GM18870 (cell line): ENCODE results near the gene TNFRSF1A.
"Not testable (repeated sequence)": the region's sequence is repeated elsewhere in the genome, so short reads cannot be mapped to it uniquely, and the experiment has no call there.

Experiments
- ATAC-seq: cut with Tn5 transposase; IDR thresholded peaks from one replicate; pipeline ENCODE4 v1.9.1; 2021; ENCODE audit warnings: moderate library complexity; ENCODE audit not compliant: unreplicated experiment

The TNFRSF1A gene

GRCh38 chr12:6338536-6338935, 3.3 kb downstream of the TNFRSF1A start:
- not testable (repeated sequence) for ATAC-seq

GRCh38 chr12:6337958-6338433, 3.9 kb downstream of the TNFRSF1A start:
- no peak for ATAC-seq

- no peak for ATAC-seq
Observed at GRCh38 chr12:6336889-6337853, 4.7 kb downstream of the TNFRSF1A start.

DNA sequence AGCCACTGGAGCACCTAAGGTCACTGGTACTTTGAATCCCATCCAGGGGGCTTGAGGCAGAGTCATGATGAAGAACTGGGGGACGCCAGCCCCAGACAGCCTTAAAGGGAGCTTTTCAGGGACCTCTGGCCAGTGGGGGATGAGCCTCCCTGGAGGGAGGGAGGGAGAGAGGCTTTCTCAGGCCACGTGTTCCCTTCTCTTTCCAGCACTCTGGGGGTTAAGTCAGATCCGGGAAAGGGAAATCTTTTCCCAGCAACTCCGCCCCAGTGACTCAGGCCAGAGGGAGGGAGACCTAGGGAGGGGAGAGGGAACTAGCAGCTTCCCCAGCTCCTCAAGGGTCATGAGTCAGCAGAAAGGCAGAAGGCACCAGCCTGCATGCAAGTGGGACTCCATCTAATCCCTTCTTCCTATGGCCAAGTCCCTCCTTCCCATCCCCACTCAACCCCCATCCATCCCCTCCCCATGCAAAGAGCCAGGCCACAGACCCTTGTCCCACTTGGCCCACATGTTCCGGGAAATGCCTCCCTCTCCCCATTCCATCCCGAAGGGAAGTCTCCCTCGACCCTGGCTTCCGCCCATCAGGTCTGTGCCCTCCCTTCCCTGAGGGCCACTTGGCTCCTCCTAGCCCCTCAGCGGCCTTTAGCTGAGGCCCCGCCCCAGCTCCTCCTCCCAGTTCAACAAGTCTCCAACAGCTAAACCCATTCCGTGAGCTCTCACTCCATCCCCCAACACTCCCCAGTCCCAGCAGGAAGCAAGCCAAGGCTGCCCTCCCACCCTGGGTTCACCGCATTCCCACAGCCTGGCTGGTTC, 5.6 kb downstream of the TNFRSF1A start:
- ATAC-seq = no peak

DNA sequence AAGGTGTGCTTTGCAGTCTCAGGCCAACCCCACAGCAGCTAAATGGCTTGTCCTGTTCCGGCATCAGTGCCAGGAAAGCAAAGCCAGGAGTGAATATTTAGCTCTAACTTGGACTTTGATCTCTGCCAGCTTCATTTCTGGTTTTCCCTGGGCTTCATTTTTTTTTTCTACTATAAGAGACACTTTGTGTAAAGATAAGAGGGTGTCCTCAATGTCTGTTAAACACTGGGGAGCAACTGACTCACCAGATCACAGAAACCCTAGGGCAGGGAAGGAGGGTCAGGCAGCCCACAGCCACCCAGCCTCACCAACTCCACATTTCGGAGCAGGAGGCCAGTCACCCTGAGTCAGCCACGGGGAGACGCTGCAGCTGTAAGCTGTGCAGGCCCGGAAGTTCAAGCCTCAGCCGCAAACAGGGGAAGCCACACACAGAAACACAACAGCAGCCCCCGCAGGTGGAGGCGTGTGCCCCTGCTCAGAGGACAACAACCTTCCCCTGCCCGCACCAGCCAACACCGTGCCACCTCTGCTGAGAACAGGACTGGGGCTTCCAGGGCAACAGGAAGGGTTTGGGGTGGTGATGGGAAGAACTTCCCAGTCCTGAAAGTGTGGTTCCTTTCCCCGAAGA, 6.3 kb downstream of the TNFRSF1A start:
- no peak for ATAC-seq

DNA sequence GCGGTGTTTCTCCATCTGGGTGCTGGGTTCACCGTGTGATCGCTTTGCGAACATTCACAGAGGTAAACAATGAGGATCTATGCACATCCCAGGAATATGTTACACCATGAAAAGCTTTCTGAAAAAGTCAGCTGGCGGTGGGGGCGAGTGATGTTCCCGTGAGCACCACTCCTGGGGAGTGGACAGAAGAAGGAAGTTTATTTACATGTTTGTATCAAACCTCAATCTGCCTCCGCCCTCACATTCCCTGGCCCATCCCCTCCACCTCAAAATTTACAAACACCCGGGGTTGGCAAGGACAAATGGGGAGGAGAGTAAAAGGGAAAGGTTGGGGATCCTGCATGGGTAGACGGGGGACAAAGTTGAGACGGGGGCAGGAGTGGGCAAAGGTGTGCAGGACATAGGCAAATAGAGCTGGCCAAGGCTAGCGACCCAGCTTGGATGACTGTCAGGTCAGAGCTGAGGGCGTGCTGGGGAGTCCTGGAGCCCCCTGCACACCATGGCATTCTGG, 6.9 kb downstream of the TNFRSF1A start:
- no peak for ATAC-seq

DNA sequence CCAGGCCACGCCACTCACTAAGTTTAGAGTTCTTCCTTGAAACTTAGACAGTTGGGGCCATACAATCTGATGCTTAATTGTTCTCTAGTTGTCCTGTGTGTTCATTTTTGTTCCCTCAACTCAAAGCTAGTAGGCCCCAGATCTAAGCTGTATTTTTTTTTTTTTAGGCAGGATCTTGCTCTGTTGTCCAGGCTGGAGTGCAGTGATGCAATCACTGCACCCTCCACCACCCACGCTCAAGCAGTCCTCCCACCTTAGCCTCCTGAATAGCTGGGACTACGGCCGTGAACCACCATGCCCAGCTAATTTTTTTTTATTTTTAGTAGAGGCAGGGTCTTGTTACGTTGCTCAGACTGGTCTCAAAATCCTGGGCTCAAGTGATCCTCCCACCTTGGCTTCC, 7.5 kb downstream of the TNFRSF1A start:
- no peak for ATAC-seq

DNA sequence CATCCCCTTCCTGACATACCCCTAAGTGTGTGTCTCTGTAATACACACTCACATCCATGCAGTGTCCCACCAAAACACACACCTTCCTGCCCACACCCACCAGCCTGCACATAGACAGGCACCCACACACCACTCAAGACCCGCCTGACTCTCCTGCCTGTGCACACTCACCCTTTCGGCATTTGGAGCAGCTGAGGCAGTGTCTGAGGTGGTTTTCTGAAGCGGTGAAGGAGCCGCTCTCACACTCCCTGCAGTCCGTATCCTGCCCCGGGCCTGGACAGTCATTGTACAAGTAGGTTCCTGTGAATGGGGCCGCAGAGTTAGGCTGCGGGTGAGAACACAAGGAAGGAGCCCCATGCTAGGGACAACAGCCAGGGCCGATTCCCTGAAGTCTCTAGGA, 8.3 kb downstream of the TNFRSF1A start:
- no peak for ATAC-seq

DNA sequence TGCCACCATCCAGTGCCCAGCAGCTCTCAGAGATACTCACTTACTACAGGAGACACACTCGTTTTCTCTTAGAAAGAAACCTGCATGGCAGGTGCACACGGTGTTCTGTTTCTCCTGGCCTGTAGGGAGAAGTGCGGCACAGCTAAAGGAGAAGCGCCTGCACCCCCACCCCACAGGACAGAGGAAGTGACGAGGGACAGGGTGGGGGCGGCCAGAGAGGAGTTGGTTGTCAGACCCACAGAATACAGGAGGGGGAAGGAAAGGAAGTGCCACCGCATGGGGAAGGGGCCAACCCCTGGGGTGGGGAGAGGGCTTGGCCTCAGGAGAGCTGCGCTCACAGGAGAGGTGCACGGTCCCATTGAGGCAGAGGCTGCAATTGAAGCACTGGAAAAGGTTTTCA, 8.8 kb downstream of the TNFRSF1A start:
- ATAC-seq = no peak

- no peak for ATAC-seq
Observed at GRCh38 chr12:6332459-6332858, 9.4 kb downstream of the TNFRSF1A start.

DNA sequence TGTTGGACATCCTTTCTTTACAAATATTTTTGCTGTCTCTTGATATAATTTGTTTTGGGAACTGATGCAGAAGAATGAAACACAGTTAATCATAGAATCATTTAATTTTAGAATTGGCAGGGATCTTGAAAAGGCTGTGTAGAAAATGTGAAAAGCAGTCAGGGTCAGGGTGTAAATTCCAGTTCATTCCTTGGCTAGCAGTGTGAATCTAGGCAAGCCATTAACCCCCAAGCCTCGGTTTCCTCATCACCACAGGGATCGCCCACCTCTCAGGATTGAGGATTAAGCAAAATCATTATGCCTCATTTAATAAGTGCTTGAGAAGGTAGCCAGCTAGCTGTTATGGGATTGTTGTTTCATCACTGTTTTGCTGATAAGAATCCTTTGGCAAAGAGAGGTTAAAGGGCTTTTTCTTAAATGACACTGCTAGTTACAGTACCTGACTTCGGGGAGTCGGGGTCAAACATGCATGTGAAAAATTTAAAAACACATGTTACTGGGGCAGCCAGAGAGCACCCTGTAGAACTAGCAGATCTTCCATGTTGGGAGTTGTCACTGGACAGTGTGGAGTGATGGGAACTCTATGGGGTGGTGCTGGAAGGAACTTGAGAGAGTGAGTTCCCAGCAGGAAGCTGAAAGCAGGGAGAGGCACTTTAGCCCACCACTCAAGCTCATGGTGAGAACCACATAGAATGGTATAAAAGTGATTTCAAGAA, 10.7 kb downstream of the TNFRSF1A start:
- ATAC-seq = no peak

DNA sequence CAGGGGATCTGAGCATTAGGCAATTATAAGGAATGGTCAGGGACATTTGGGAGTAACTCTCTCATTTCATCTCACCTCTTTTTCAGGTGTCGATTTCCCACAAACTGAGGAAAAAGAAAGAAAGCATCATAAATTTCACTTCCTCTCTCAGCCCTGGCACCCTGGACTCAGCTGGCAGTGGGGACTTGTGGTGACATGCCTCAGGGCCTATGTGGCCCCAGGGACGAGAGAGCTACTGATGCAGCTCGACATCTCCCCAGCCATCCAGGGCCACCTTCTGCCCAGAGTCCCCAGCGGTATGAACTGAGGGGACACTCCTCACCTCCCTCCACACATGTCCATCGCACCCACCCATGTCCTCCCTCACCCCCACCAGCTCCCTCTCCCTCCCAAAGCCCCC, 11.7 kb downstream of the TNFRSF1A start:
- ATAC-seq = no peak

- no peak for ATAC-seq
Observed at GRCh38 chr12:6329703-6330064, 12.2 kb downstream of the TNFRSF1A start.

GRCh38 chr12:6328945-6329702, 12.8 kb downstream of the TNFRSF1A start:
- no peak for ATAC-seq

GRCh38 chr12:6328045-6328779, 13.7 kb downstream of the TNFRSF1A start:
- no peak for ATAC-seq

GRCh38 chr12:6327229-6328041, 14.4 kb downstream of the TNFRSF1A start:
- ATAC-seq = no peak

- no peak for ATAC-seq
Observed at GRCh38 chr12:6326316-6327228, 15.3 kb downstream of the TNFRSF1A start.
